Activated T-cell treated with anti-CD3 and anti-CD28 coated beads, Interleukin-2, amount 50 U/mL, for 1 hour (primary cell): ENCODE results near the gene BIN1.
"Not testable (repeated sequence)": the region's sequence is repeated elsewhere in the genome, so short reads cannot be mapped to it uniquely, and the experiment has no call there.

Experiments
- DNase-seq: peaks from one replicate; pipeline ENCODE4 v3.0.0-alpha.2; 2020

BIN1 gene

GRCh38 chr2:127043367-127044164, 63.4 kb downstream of the BIN1 start:
- no peak for DNase-seq

DNA sequence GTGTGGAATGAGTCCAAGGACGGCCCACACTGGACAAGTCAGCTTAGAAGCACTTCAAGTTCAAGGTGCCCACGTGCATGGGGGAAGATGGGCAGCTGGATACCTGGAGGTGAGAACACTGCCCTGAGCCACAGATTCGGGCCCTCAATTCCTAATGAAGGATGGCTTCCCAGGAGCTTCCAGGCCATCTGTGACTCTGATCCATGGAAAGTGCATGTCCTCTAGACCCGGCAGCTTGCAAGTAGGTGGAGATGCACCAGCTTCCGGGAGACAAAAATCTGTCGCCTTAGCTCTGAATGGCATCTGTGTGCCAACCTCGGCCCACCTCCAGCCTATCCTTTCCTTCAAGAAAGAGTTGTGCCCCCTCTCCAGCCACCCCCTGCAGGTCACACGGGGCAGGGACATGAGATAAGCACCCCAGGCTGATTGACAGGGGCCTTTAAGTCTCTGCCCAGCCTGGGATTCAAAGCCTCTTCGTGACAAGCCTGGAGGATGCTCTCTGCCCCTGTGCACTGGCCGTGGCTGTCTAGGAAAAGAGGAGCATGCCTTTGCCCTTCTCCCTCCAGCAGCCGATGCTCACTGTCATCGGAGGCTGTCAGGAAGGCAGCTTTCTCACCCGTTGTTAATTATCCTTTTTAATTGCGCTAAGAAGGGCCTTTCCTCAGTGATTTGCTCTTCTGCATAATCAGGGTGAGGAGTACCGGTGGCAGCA, 65.5 kb downstream of the BIN1 start:
- DNase-seq, result no peak

GRCh38 chr2:127040169-127040568, 66.8 kb downstream of the BIN1 start:
- no peak for DNase-seq

- DNase-seq, result no peak
These were observed 67.4 kb downstream of the BIN1 start for GRCh38 chr2:127039387-127040031.

DNA sequence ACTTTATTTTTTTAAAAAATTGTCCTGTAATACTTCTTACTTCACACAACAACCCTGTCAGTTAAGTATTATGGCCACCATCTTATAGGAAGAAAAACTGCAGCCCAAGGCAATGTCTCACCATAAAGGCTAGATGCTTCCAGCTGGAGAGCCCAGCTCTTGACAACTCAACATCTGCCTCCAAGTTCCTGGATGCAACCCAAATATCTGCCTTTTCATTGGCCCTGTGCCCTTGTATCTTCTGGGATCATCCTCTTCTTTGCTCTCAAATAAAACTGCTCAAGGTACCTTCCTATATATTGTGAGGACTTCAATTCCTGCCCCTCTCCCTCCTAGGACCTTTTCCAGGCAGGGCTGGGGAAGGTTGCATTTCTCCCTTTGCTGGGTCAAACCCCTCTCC, 69.5 kb downstream of the BIN1 start:
- no peak for DNase-seq

GRCh38 chr2:127034883-127035611, 71.9 kb downstream of the BIN1 start:
- no peak for DNase-seq

DNA sequence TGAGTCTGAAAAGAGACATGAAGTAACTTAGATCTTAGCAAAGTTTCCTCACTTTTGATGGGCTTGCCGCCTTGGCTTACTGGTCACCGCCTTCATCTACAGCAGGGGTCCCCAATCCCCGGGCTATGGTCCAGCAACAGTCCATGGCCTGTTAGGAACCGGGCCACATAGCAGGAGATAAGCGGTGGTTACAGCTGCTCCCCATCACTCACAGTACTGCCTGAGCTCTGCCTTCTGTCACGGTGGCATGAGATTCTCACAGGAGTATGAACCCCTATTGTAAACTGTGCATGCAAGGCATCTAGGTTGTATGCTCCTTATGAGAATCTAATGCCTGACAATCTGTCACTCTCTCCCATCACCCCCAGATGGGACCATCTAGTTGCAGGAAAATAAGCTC, 72.9 kb downstream of the BIN1 start:
- DNase-seq, result no peak

- DNase-seq, result no peak
These were observed 74.3 kb downstream of the BIN1 start for GRCh38 chr2:127032621-127033020.

GRCh38 chr2:127029350-127030051, 77.5 kb downstream of the BIN1 start:
- no peak for DNase-seq

GRCh38 chr2:127028745-127029144, 78.2 kb downstream of the BIN1 start:
- DNase-seq, result not testable (repeated sequence)

DNA sequence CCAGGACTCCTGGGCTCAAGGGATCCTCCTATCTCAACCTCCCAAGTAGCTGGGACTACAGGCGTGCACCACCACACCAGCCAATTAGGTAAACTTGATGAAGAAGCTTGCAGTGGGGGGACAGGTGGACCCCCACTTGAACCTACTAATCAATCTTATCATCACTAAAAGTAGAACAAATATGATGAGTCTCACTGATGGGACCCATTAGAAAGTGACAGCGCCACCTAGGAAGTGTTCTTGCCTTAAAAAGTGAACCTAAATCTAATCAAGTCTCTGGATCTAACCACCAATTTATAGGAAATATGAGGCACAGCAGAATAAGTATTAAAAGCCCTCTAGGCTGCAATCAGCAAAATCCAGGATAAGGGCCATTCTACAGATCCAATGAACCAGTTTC, 79.2 kb downstream of the BIN1 start:
- DNase-seq, result no peak

- peak; percentile 76 for DNase-seq
These were observed 81.4 kb downstream of the BIN1 start for GRCh38 chr2:127025359-127026166.

GRCh38 chr2:127024769-127025358, 82.1 kb downstream of the BIN1 start:
- no peak for DNase-seq

- DNase-seq, result no peak
These were observed 83.5 kb downstream of the BIN1 start for GRCh38 chr2:127023504-127023903.

DNA sequence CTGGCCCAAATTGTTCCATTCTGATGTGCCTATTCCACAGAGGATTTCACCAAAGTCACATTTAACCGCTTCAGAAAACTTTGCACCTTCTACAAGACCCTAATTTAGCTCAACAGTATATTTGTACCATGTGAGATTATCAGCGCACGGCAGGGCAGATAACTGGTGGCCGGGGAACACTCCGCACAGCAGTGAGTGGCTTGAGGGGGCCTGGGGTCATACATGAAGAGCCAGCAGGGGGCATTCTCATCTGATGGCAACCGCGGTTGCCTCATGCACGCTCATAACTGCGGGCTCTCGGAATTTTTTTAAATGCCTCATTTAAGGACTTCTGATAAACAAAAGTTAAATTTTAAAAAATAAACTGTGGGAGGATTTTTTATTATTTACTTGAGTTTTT, 84.1 kb downstream of the BIN1 start:
- DNase-seq, result no peak

GRCh38 chr2:127020536-127020935, 86.4 kb downstream of the BIN1 start:
- no peak for DNase-seq

DNA sequence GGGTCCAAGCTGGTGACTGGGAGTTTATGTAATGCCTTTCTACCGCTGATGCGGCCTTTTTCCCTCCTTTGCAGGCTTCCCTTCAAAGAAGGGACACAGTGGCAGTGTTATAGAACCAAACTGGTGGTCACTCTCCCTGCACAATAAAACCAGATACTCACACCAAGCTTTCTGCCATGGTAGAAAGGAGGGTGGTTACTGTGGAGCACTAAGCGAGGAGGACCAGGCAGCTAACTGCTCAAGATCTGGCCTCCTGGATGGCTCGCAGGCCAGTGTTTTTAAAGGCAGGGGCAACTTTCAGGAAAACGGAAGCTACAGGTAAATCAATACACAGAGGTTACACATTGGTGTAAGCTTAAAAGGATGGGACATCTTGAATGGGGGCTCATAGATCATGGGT, 89.4 kb downstream of the BIN1 start:
- no peak for DNase-seq

DNA sequence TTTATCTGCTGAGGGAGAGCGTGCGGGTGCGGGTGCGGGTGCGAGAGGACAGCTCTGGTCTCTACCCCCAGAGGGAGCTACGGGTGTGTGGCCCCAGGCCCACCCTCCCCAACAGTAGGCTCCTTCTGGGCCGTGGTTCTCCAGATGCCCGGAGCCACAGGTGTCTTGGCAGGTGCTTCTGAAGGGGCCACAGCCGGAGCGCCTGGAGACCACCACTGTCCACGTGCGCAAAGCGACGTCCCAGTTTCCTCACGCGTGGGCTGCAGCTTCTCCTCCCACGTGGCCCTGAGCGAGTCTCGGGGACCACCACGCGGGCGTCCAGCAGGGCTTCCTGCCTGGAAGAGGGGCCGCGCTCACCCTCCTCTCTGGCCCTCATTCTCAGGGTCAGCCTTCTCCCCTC, 90.6 kb downstream of the BIN1 start:
- DNase-seq, result no peak

GRCh38 chr2:127015106-127015910, 91.6 kb downstream of the BIN1 start:
- DNase-seq, result no peak

DNA sequence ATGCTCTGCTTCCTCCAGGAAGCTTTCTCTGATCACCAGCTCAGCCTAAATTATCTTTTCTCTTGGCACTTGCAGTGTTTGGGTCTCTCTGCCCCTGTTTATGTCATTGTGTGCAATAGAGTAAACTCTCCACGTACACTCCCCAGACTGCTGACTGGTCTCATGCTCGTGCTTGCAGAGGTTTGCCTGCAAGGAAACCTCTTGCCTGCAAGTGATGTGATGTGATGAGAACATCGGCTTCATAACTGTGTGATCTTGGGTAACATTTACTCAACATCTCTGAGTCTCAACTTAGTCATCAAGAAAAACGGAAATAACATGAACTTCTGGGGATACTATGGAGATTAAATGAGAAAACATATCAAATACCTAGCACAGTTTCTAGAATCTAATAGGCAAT, 92.3 kb downstream of the BIN1 start:
- no peak for DNase-seq
